ENCODE measurements around the gene POR.
"Not testable (repeated sequence)": the region's sequence is repeated elsewhere in the genome, so short reads cannot be mapped to it uniquely, and the experiment has no call there.

Gene POR

GRCh38 chr7:76029682-76030081, 114.7 kb downstream of the POR start:
- not testable (repeated sequence) for DNase-seq (ENCODE audit: low read depth)

GRCh38 chr7:76031964-76032363, 117.0 kb downstream of the POR start:
- no peak for DNase-seq (ENCODE audit: low read depth)
